PC-9 (cell line): Measurements from ENCODE around the gene ACO1. TPM values are rescaled to one million over a fixed set of nuclear protein-coding genes. Genes with fewer than 3 reads are reported as not detected.

ENCODE experiments used
- BruUV-seq: library from RNA; stranded (reverse); fragments of 400-500 nt; replicated peaks from 2 replicates; lab custom pipeline; 2021; lab: Mats Ljungman, UMichigan
- CTCF ChIA-PET: fragments of 300-600 bp; sonication (Branson Sonifier 250); formaldehyde crosslinking; loops from one replicate; lab custom pipeline; 2022; ENCODE audit warnings: antibody characterized with exemption; lab: Charles Lee
- POLR2A ChIA-PET: fragments of 300-600 bp; sonication (Branson Sonifier 250); formaldehyde crosslinking; loops from one replicate; lab custom pipeline; 2022; ENCODE audit warnings: antibody characterized with exemption; ENCODE audit not compliant: unreplicated experiment; lab: Charles Lee
- DNase-seq, 2 experiments: peaks; one replicate each; pipeline versions ENCODE4 v3.0.0 to v3.0.0-alpha.2; 2015 to 2022; ENCODE audit warnings: mixed read lengths in 1 of 2
- H2AFZ ChIP-seq: fragments of 200-600 bp; sonication (generic); 2 replicates; pipeline ENCODE4 v1.8.1; 2017; ENCODE audit warnings: antibody characterized with exemption
- H3F3A ChIP-seq: fragments of 200-600 bp; sonication (generic); 2 replicates; pipeline ENCODE4 v1.8.1; 2017; ENCODE audit warnings: antibody characterized with exemption, mild to moderate bottlenecking, low read depth; ENCODE audit not compliant: insufficient read depth
- H3K27ac ChIP-seq: fragments of 200-600 bp; sonication (generic); 2 replicates; pipeline ENCODE4 v1.6.1; 2016; ENCODE audit warnings: mixed run types
- H3K27me3 ChIP-seq: fragments of 200-600 bp; sonication (generic); 2 replicates; pipeline ENCODE4 v1.6.1; 2016; ENCODE audit warnings: low read depth, mixed run types; ENCODE audit not compliant: insufficient read depth
- H3K36me3 ChIP-seq: fragments of 200-600 bp; sonication (generic); 2 replicates; pipeline ENCODE4 v1.6.1; 2016; ENCODE audit warnings: low read depth, mixed run types
- H3K4me1 ChIP-seq: fragments of 200-600 bp; sonication (generic); replicated peaks from 2 replicates; pipeline ENCODE4 v1.6.1; 2016; ENCODE audit warnings: mixed run types; ENCODE audit not compliant: insufficient read depth
- H3K4me2 ChIP-seq: fragments of 200-600 bp; sonication (generic); 2 replicates; pipeline ENCODE4 v1.6.1; 2017; ENCODE audit warnings: mixed run types
- H3K4me3 ChIP-seq: fragments of 200-600 bp; sonication (generic); 2 replicates; pipeline ENCODE4 v1.6.1; 2016; ENCODE audit warnings: mixed run types
- H3K79me2 ChIP-seq: fragments of 200-600 bp; sonication (generic); 2 replicates; pipeline ENCODE4 v1.6.1; 2017; ENCODE audit warnings: low read depth, mixed run types
- H3K9me2 ChIP-seq: fragments of 200-600 bp; sonication (generic); 2 replicates; pipeline ENCODE4 v1.8.1; 2017; ENCODE audit warnings: mild to moderate bottlenecking; ENCODE audit not compliant: insufficient read depth
- H3K9me3 ChIP-seq: fragments of 200-600 bp; sonication (generic); 2 replicates; pipeline ENCODE4 v1.8.1; 2016; ENCODE audit warnings: low read depth; ENCODE audit not compliant: insufficient read depth
- H4K20me1 ChIP-seq: fragments of 200-600 bp; sonication (generic); 2 replicates; pipeline ENCODE4 v1.8.1; 2017; ENCODE audit not compliant: insufficient read depth
- CTCF ChIP-seq: fragments of 200-600 bp; sonication (generic); conservative IDR thresholded peaks from 2 replicates; pipeline ENCODE4 v1.6.1; 2017; ENCODE audit warnings: mixed run types, antibody characterized with exemption, mild to moderate bottlenecking, moderate library complexity
- EZH2 ChIP-seq: fragments of 200-600 bp; sonication (generic); IDR thresholded peaks from 2 replicates; pipeline ENCODE4 v1.8.0; 2017; ENCODE audit warnings: antibody characterized with exemption, low read depth
- intact Hi-C: fragments of 100-400 bp; cut with micrococcal nuclease; formaldehyde crosslinking; loops from one replicate; pipeline ENCODE4 v1.10.0; 2022; ENCODE audit not compliant: unreplicated experiment
- total RNA-seq: library from RNA; stranded (reverse); gene quantifications from 2 replicates; pipeline ENCODE4 v1.2.3, GENCODE V29; 2021

The ACO1 gene
- total RNA-seq, 1 experiment from 2014 or later, result 30.2 TPM

- Histone ChIP-seq H3F3A (no peaks in the 10 kb centered on the region; the same call in 1 of the 2 replicates), H3K4me1 (no peaks in the 10 kb centered on the region), H3K9me2 (no peaks in the 10 kb centered on the region), H3K4me2 (peak overlapping the region; percentile 32; the same call in 1 of the 2 replicates), H3K27ac (no peak overlapping the region), H3K79me2 (no peaks in the 10 kb centered on the region), H3K9me3 (no peaks in the 10 kb centered on the region), H2AFZ (no peak overlapping the region), H3K4me3 (no peak overlapping the region), H3K27me3 (no peaks in the 10 kb centered on the region), H3K36me3 (no peaks in the 10 kb centered on the region), H4K20me1 (no peaks in the 10 kb centered on the region)
- TF ChIP-seq EZH2 (no peak), CTCF (peak; percentile 74)
- ChIA-PET POLR2A (interaction anchor here (0.7 kb wide), 1 partner anchor 884 kb away, joined by 7 read pairs; no protein-coding TSS in a partner anchor), CTCF (interaction anchor here (0.6 to 3.0 kb wide), 7 partner anchors 147 to 589 kb away, joined by 3 to 59 read pairs (median 7); partner anchors contain the start of genes NDUFB6, RIGI and TOPORS)
- intact Hi-C loops, result loop anchor here (1.0 to 2.0 kb wide), 4 partner anchors 147 to 590 kb away; partner anchors contain the start of genes NDUFB6 and RIGI
- BruUV-seq, result no TSS peak
- DNase-seq, result peak; percentile 35 to 41
Measured at GRCh38 chr9:32378993-32379729, 5.3 kb upstream of the ACO1 start.

- H3K4me1 ChIP-seq, result no peaks in the 10 kb centered on the region
- H2AFZ ChIP-seq, result no peak overlapping the region
- no peaks in the 10 kb centered on the region; the same call in 1 of the 2 replicates for H3F3A ChIP-seq
- TF ChIP-seq CTCF (no peak), EZH2 (no peak)
- intact Hi-C loops, result no loop called here
- no peaks in the 10 kb centered on the region for H3K9me3 ChIP-seq
- CTCF ChIA-PET, result interaction anchor here (3.0 kb wide), 1 partner anchor 200 kb away, joined by 59 read pairs; no protein-coding TSS in a partner anchor
- H3K36me3 ChIP-seq, result no peaks in the 10 kb centered on the region
- no peak overlapping the region for H3K27ac ChIP-seq
- POLR2A ChIA-PET, result no interaction called here
- no peak overlapping the region for H3K4me2 ChIP-seq
- no TSS peak for BruUV-seq
- no peaks in the 10 kb centered on the region for H3K9me2 ChIP-seq
- H3K27me3 ChIP-seq, result no peaks in the 10 kb centered on the region
- no peaks in the 10 kb centered on the region for H4K20me1 ChIP-seq
- H3K4me3 ChIP-seq, result no peak overlapping the region
- no peak for DNase-seq
- no peaks in the 10 kb centered on the region for H3K79me2 ChIP-seq
Measured at GRCh38 chr9:32380944-32381343, 3.5 kb upstream of the ACO1 start.

- Histone ChIP-seq H3K27ac (no peak overlapping the region), H3K9me3 (no peaks in the 10 kb centered on the region), H3K27me3 (no peaks in the 10 kb centered on the region), H4K20me1 (no peaks in the 10 kb centered on the region), H3K4me2 (no peak overlapping the region), H3K36me3 (no peaks in the 10 kb centered on the region), H2AFZ (no peak overlapping the region), H3K4me1 (no peaks in the 10 kb centered on the region), H3K9me2 (no peaks in the 10 kb centered on the region), H3F3A (no peaks in the 10 kb centered on the region; the same call in 1 of the 2 replicates), H3K79me2 (no peaks in the 10 kb centered on the region), H3K4me3 (no peak overlapping the region)
- TF ChIP-seq EZH2, result no peak
- TF ChIP-seq CTCF, result no peak
- no peak for DNase-seq
- intact Hi-C loops, result no loop called here
- ChIA-PET POLR2A (no interaction called here), CTCF (interaction anchor here (1.1 kb wide), 1 partner anchor 164 kb away, joined by 3 read pairs; no protein-coding TSS in a partner anchor)
- no TSS peak for BruUV-seq
Measured at GRCh38 chr9:32382565-32383320, 1.7 kb upstream of the ACO1 start.
